Measurements from ENCODE around the gene TMEM132D.

Gene TMEM132D

GRCh38 chr12:129704232-129704830 lies 199.5 kb downstream of the TMEM132D start:
- Histone ChIP-seq H3K9ac (no peak overlapping the region), H3K4me1 (ENCODE audit: low read depth, poor library complexity, severe bottlenecking) (no peaks in the 10 kb centered on the region), H3K27me3 (ENCODE audit: insufficient read depth, low read depth) (no peaks in the 10 kb centered on the region), H2AFZ (ENCODE audit: low read depth) (no peak overlapping the region), H4K20me1 (ENCODE audit: insufficient read depth) (no peaks in the 10 kb centered on the region), H3K27ac (no peak overlapping the region), H3K36me3 (ENCODE audit: insufficient read depth) (no peaks in the 10 kb centered on the region), H3K4me3 (IDR thresholded peaks at IDR 0.05; ENCODE audit: insufficient read depth, low read depth, low read length) (no peak overlapping the region), H3K79me2 (ENCODE audit: insufficient read depth, low read depth) (no peaks in the 10 kb centered on the region), H3K4me2 (no peak overlapping the region)
- no peak for TF ChIP-seq CTCF (conservative IDR thresholded peaks at IDR 0.05; ENCODE audit: low read depth, low read length)

- TF ChIP-seq CTCF (conservative IDR thresholded peaks at IDR 0.05; ENCODE audit: low read depth, low read length) = no peak
- Histone ChIP-seq H3K4me1 (ENCODE audit: low read depth, poor library complexity, severe bottlenecking) (no peaks in the 10 kb centered on the region), H3K79me2 (ENCODE audit: insufficient read depth, low read depth) (no peaks in the 10 kb centered on the region), H3K4me3 (IDR thresholded peaks at IDR 0.05; ENCODE audit: insufficient read depth, low read depth, low read length) (no peak overlapping the region), H3K36me3 (ENCODE audit: insufficient read depth) (no peaks in the 10 kb centered on the region), H3K27me3 (ENCODE audit: insufficient read depth, low read depth) (no peaks in the 10 kb centered on the region), H3K27ac (no peak overlapping the region), H3K4me2 (no peak overlapping the region), H3K9ac (no peak overlapping the region), H2AFZ (ENCODE audit: low read depth) (no peak overlapping the region), H4K20me1 (ENCODE audit: insufficient read depth) (no peaks in the 10 kb centered on the region)
These were observed 202.2 kb downstream of the TMEM132D start for GRCh38 chr12:129701631-129702101.

GRCh38 chr12:129700036-129700435 lies 203.8 kb downstream of the TMEM132D start:
- H4K20me1 ChIP-seq (ENCODE audit: insufficient read depth) = no peaks in the 10 kb centered on the region
- H3K27ac ChIP-seq = no peak overlapping the region
- H2AFZ ChIP-seq (ENCODE audit: low read depth) = no peak overlapping the region
- H3K79me2 ChIP-seq (ENCODE audit: insufficient read depth, low read depth) = no peaks in the 10 kb centered on the region
- no peak for TF ChIP-seq CTCF (conservative IDR thresholded peaks at IDR 0.05; ENCODE audit: low read depth, low read length)
- H3K4me2 ChIP-seq = no peak overlapping the region
- H3K9ac ChIP-seq = no peak overlapping the region
- no peaks in the 10 kb centered on the region for H3K27me3 ChIP-seq (ENCODE audit: insufficient read depth, low read depth)
- H3K4me1 ChIP-seq (ENCODE audit: low read depth, poor library complexity, severe bottlenecking) = no peaks in the 10 kb centered on the region
- H3K4me3 ChIP-seq (IDR thresholded peaks at IDR 0.05; ENCODE audit: insufficient read depth, low read depth, low read length) = no peak overlapping the region
- H3K36me3 ChIP-seq (ENCODE audit: insufficient read depth) = no peaks in the 10 kb centered on the region

GRCh38 chr12:129696926-129697325 lies 206.9 kb downstream of the TMEM132D start:
- no peak overlapping the region for H2AFZ ChIP-seq (ENCODE audit: low read depth)
- no peaks in the 10 kb centered on the region for H3K36me3 ChIP-seq (ENCODE audit: insufficient read depth)
- no peaks in the 10 kb centered on the region for H4K20me1 ChIP-seq (ENCODE audit: insufficient read depth)
- H3K27me3 ChIP-seq (ENCODE audit: insufficient read depth, low read depth) = no peaks in the 10 kb centered on the region
- H3K27ac ChIP-seq = no peak overlapping the region
- H3K9ac ChIP-seq = no peak overlapping the region
- no peaks in the 10 kb centered on the region for H3K79me2 ChIP-seq (ENCODE audit: insufficient read depth, low read depth)
- no peak overlapping the region for H3K4me3 ChIP-seq (IDR thresholded peaks at IDR 0.05; ENCODE audit: insufficient read depth, low read depth, low read length)
- H3K4me1 ChIP-seq (ENCODE audit: low read depth, poor library complexity, severe bottlenecking) = no peaks in the 10 kb centered on the region
- no peak overlapping the region for H3K4me2 ChIP-seq
- no peak for TF ChIP-seq CTCF (conservative IDR thresholded peaks at IDR 0.05; ENCODE audit: low read depth, low read length)
